Measurements from ENCODE around the gene UGT1A9. TPM values are rescaled to one million over a fixed set of nuclear protein-coding genes. Genes with fewer than 3 reads are reported as not detected.

Gene UGT1A9
- total RNA-seq, 1 experiment from 2014 or later, result not detected

GRCh38 chr2:233706720-233707119 is 35.0 kb downstream of the UGT1A9 start:
- Histone ChIP-seq H2BK12ac (ENCODE audit: insufficient read length, low read depth, low read length) (no peak overlapping the region), H3K27ac (ENCODE audit: insufficient read length, low read depth, low read length) (no peak overlapping the region), H3K23me2 (ENCODE audit: insufficient read length, low read depth, low read length, poor library complexity, severe bottlenecking) (peaks cover 5% of the 10 kb centered on the region), H2AFZ (ENCODE audit: low read length) (no peak overlapping the region), H3K9ac (ENCODE audit: extremely low read depth, insufficient read length, low read length) (no peak overlapping the region), H4K8ac (replicated peaks; ENCODE audit: insufficient read length, low read depth, low read length) (no peak overlapping the region), H3K79me2 (ENCODE audit: insufficient read depth, low read length) (no peaks in the 10 kb centered on the region), H2BK5ac (ENCODE audit: insufficient read length, low read length) (no peak overlapping the region), H3K4me2 (ENCODE audit: insufficient read depth, insufficient read length, low read length) (no peak overlapping the region), H3K4ac (ENCODE audit: low read depth, low read length) (no peak overlapping the region), H4K20me1 (ENCODE audit: control insufficient read depth, insufficient read depth, insufficient read length) (no peaks in the 10 kb centered on the region), H2BK20ac (ENCODE audit: low read depth, low read length, poor library complexity, severe bottlenecking) (no peak overlapping the region), H3T11ph (ENCODE audit: low read length) (no peak overlapping the region), H3K27me3 (ENCODE audit: insufficient read depth, low read length) (no peaks in the 10 kb centered on the region), H2AK5ac (ENCODE audit: insufficient read length, low read length) (no peak overlapping the region), H4K91ac (ENCODE audit: insufficient read length, low read depth, low read length) (no peak overlapping the region), H4K5ac (ENCODE audit: insufficient read length, low read depth, low read length) (no peak overlapping the region), H2BK120ac (ENCODE audit: low read depth, low read length, poor library complexity, severe bottlenecking) (no peak overlapping the region), H3K56ac (ENCODE audit: insufficient read length, low read depth, low read length) (no peak overlapping the region), H3K14ac (ENCODE audit: insufficient read depth, low read length) (no peak overlapping the region), H3K79me1 (ENCODE audit: insufficient read depth, low read depth, low read length, poor library complexity, severe bottlenecking) (no peaks in the 10 kb centered on the region), H3K18ac (ENCODE audit: insufficient read length, low read depth, low read length) (no peak overlapping the region), H3K9me3 (ENCODE audit: control insufficient read depth, low read depth, low read length) (no peaks in the 10 kb centered on the region), H3K4me1 (ENCODE audit: insufficient read depth, low read length) (no peaks in the 10 kb centered on the region), H2BK15ac (ENCODE audit: low read depth, low read length) (no peak overlapping the region), H3K23ac (ENCODE audit: insufficient read length, low read depth, low read length) (no peak overlapping the region)
- Mint-ChIP-seq H3K27ac (no peak overlapping the region), H3K9me3 (peaks cover 4% of the 10 kb centered on the region in 2 experiments; a peak in 3 of 5 replicates), H3K4me3 (no peak overlapping the region), H3K27me3 (ENCODE audit: low read depth) (peaks cover 2% of the 10 kb centered on the region; the same call in 1 of the 2 replicates), H3K4me1 (peaks cover 7% of the 10 kb centered on the region in 2 experiments), H3K36me3 (ENCODE audit: insufficient read depth in 1 of 3, low read depth in 3 of 3) (peaks cover 0 to 6% (median 0%) of the 10 kb centered on the region in 3 experiments; a peak in 2 of 7 replicates)
- TF ChIP-seq, protein P1, sequence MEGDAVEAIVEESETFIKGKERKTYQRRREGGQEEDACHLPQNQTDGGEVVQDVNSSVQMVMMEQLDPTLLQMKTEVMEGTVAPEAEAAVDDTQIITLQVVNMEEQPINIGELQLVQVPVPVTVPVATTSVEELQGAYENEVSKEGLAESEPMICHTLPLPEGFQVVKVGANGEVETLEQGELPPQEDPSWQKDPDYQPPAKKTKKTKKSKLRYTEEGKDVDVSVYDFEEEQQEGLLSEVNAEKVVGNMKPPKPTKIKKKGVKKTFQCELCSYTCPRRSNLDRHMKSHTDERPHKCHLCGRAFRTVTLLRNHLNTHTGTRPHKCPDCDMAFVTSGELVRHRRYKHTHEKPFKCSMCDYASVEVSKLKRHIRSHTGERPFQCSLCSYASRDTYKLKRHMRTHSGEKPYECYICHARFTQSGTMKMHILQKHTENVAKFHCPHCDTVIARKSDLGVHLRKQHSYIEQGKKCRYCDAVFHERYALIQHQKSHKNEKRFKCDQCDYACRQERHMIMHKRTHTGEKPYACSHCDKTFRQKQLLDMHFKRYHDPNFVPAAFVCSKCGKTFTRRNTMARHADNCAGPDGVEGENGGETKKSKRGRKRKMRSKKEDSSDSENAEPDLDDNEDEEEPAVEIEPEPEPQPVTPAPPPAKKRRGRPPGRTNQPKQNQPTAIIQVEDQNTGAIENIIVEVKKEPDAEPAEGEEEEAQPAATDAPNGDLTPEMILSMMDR (conservative IDR thresholded peaks at IDR 0.05), result no peak
- no peak for DNase-seq
- no CpG with 5 or more reads among the region's 1 CpG for WGBS (ENCODE audit: extremely low coverage, insufficient read length, low lambda C conversion rate)

Data from H9 (cell line).